Effector memory CD4-positive, alpha-beta T cell (primary cell): ENCODE data around the gene RNF112.
A peak's percentile ranks its signal among the peaks of the same experiment; 100 is the strongest.

Source experiments
- DNase-seq, 3 donors: peaks; one replicate each; pipeline ENCODE4 v3.0.0-alpha.2; 2020
- H3K27ac ChIP-seq: 2 replicates; pipeline ENCODE4 v1.7.0; 2013; ENCODE audit warnings: mild to moderate bottlenecking, low read length, moderate library complexity; ENCODE audit not compliant: insufficient read depth, poor library complexity, severe bottlenecking
- H3K27me3 ChIP-seq: replicated peaks from 2 replicates; pipeline ENCODE4 v1.7.0; 2013; ENCODE audit warnings: mild to moderate bottlenecking, low read length; ENCODE audit not compliant: insufficient read depth, control insufficient read depth, poor library complexity, severe bottlenecking
- H3K36me3 ChIP-seq: 2 replicates; pipeline ENCODE4 v1.7.0; 2013; ENCODE audit warnings: mild to moderate bottlenecking, low read length, moderate library complexity; ENCODE audit not compliant: control insufficient read depth, insufficient read depth
- H3K4me1 ChIP-seq: 2 replicates; pipeline ENCODE4 v1.7.0; 2013; ENCODE audit warnings: low read length, mild to moderate bottlenecking; ENCODE audit not compliant: control insufficient read depth, insufficient read depth, poor library complexity, severe bottlenecking
- H3K4me3 ChIP-seq: 2 replicates; pipeline ENCODE4 v1.7.0; 2013; ENCODE audit warnings: low read length, low read depth, mild to moderate bottlenecking; ENCODE audit not compliant: insufficient read depth, poor library complexity, severe bottlenecking
- H3K9me3 ChIP-seq: 2 replicates; pipeline ENCODE4 v1.7.0; 2013; ENCODE audit warnings: mild to moderate bottlenecking, low read length, moderate library complexity; ENCODE audit not compliant: control insufficient read depth

Gene RNF112

GRCh38 chr17:19375732-19376131 lies 35.3 kb upstream of the RNF112 start:
- H3K4me1 ChIP-seq: peaks cover 25% of the 10 kb centered on the region
- no peak overlapping the region for H3K4me3 ChIP-seq

GRCh38 chr17:19376811-19377210 lies 34.2 kb upstream of the RNF112 start:
- Histone ChIP-seq H3K27ac (no peak overlapping the region), H3K9me3 (no peaks in the 10 kb centered on the region), H3K27me3 (no peaks in the 10 kb centered on the region), H3K4me3 (peak overlapping the region; percentile 92), H3K36me3 (peaks cover 10% of the 10 kb centered on the region), H3K4me1 (peaks cover 14% of the 10 kb centered on the region)
- DNase-seq: no peak

More at GRCh38 chr17:19375732-19376131, 35.3 kb upstream of the RNF112 start:
- Histone ChIP-seq H3K27ac (no peak overlapping the region), H3K9me3 (no peaks in the 10 kb centered on the region), H3K36me3 (peaks cover 6% of the 10 kb centered on the region), H3K27me3 (no peaks in the 10 kb centered on the region)
- no peak for DNase-seq

- Histone ChIP-seq H3K9me3 (no peaks in the 10 kb centered on the region), H3K27me3 (no peaks in the 10 kb centered on the region), H3K27ac (peak overlapping the region; percentile 88), H3K4me1 (peaks cover 5% of the 10 kb centered on the region), H3K4me3 (peak overlapping the region; percentile 92), H3K36me3 (peaks cover 17% of the 10 kb centered on the region)
- peak; percentile 89 to 91 (median 90) for DNase-seq
Observed at GRCh38 chr17:19377602-19378415, 33.2 kb upstream of the RNF112 start.

- H3K27me3 ChIP-seq: no peaks in the 10 kb centered on the region
- H3K27ac ChIP-seq: peak within 1 kb of the TSS; percentile 88
- DNase-seq: no peak
- peaks cover 5% of the 10 kb centered on the region for H3K4me1 ChIP-seq
- H3K9me3 ChIP-seq: no peaks in the 10 kb centered on the region
- H3K36me3 ChIP-seq: peaks cover 22% of the 10 kb centered on the region
- H3K4me3 ChIP-seq: peak within 1 kb of the TSS; percentile 92
Observed at GRCh38 chr17:19378416-19379360, 32.3 kb upstream of the RNF112 start, which contains the start of gene MAPK7. Gene MAPK7, plus strand, starts transcription at chr17:19378498. Its CDS starts 403 bp downstream, at chr17:19378901.

GRCh38 chr17:19379361-19380065 lies 31.5 kb upstream of the RNF112 start:
- DNase-seq: no peak
- H3K4me3 ChIP-seq: no peak overlapping the region
- no peaks in the 10 kb centered on the region for H3K9me3 ChIP-seq
- H3K27me3 ChIP-seq: no peaks in the 10 kb centered on the region
- peaks cover 22% of the 10 kb centered on the region for H3K36me3 ChIP-seq
- no peak overlapping the region for H3K27ac ChIP-seq
- H3K4me1 ChIP-seq: peaks cover 5% of the 10 kb centered on the region

- peaks cover 5% of the 10 kb centered on the region for H3K4me1 ChIP-seq
- H3K36me3 ChIP-seq: peaks cover 22% of the 10 kb centered on the region
Observed at GRCh38 chr17:19380481-19381301, 30.3 kb upstream of the RNF112 start.

GRCh38 chr17:19381361-19381740 lies 29.7 kb upstream of the RNF112 start:
- Histone ChIP-seq H3K36me3 (peaks cover 22% of the 10 kb centered on the region), H3K4me3 (no peak overlapping the region), H3K27ac (no peak overlapping the region), H3K4me1 (peaks cover 5% of the 10 kb centered on the region), H3K9me3 (no peaks in the 10 kb centered on the region), H3K27me3 (no peaks in the 10 kb centered on the region)
- no peak for DNase-seq

More at GRCh38 chr17:19380481-19381301, 30.3 kb upstream of the RNF112 start:
- no peak overlapping the region for H3K27ac ChIP-seq
- no peak overlapping the region for H3K4me3 ChIP-seq
- H3K9me3 ChIP-seq: no peaks in the 10 kb centered on the region
- no peaks in the 10 kb centered on the region for H3K27me3 ChIP-seq
- DNase-seq: no peak

GRCh38 chr17:19381741-19382444 lies 29.1 kb upstream of the RNF112 start:
- H3K4me3 ChIP-seq: no peak overlapping the region
- no peak overlapping the region for H3K27ac ChIP-seq
- peaks cover 5% of the 10 kb centered on the region for H3K4me1 ChIP-seq
- H3K36me3 ChIP-seq: peaks cover 22% of the 10 kb centered on the region
- no peaks in the 10 kb centered on the region for H3K9me3 ChIP-seq
- no peak for DNase-seq
- no peaks in the 10 kb centered on the region for H3K27me3 ChIP-seq
